ENCODE measurements around the gene ADD1. TPM values are rescaled to one million over a fixed set of nuclear protein-coding genes. Genes with fewer than 3 reads are reported as not detected.

Gene ADD1
- total and polyA plus RNA-seq, 12 donors, result 163 to 448 (median 214) TPM

DNA sequence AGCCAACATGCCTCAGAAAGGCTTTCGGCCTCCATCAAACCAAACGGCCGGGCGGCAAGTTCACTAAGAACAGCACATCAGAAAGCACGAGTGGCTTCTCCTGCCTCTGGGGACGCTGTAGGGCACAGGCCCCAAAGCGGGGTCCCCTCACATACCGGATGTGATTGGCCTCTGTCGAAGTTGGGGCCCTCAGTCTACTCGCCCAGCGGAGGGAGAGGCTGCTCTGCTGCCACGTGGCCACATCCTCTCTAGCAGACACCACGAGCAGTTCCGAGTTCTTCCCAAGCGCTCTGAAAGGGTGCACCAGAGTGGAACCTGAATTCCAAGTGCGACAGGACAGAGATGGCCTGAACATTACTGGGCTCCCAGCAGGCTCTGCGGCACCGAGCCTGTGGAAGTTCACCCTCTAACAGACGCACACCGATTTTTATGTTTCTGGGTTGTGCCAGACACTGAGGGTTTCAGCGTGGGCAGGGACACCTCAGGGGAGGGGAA is 98.4 kb downstream of the ADD1 start:
- DNase-seq (no peak), ATAC-seq (no peak)
- H3K9me3 ChIP-seq, result no peaks in the 10 kb centered on the region
- peaks cover 0 to 6% (median 2%) of the 10 kb centered on the region in 9 donors for H3K4me1 ChIP-seq
- H3K4me3 ChIP-seq, result no peak overlapping the region
- 90 to 91% methylated on average over 21 of the region's 21 CpGs for WGBS, 2 donors
- no peak for TF ChIP-seq CTCF (IDR thresholded peaks at IDR 0.05)
- H3K27ac ChIP-seq, result no peak overlapping the region
- H3K27me3 ChIP-seq, result no peaks in the 10 kb centered on the region
- intact Hi-C loops (cut with DNase I), result no loop called here
- H3K36me3 ChIP-seq, result peaks cover 6 to 100% (median 59%) of the 10 kb centered on the region in 9 donors

DNA sequence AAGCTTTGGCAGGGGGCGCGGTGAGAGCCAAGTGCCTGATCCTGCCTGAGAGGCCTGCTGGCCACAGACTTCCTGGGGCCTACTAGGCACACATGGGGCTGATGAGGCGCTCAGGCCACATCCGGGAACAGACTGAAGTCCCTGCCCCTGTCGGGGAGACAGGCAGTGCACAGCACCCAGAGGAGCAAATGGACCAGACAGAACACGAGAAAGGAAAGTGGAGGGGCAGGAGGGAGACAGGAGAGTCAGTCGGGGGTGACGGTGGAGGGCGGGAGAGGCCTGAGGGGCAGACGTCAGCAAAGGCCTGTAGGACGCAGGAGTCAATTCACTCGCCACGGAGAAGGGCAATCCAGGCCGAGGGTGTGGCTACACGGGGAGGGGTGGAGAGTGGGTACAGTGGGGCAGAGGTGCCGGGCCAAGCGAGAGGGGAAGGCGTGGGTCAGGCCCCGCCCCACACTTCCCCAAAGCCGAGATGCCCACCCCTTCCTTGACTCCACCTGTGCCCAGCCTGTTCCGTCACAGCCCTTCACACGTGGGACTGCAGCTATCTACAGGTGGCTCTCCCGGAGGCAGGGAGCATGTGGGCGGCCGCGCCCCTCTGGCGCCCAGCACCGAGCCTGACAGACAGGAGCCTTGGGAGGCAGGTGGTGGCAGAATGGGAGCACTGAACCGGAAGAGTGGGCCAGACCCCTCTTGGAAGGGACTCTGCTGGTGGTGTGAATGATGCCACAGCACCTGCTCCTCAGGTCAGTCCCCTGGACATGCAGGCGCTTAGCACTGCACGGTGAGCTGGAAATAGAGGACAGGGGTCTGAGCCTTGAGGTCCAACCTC is 99.1 kb downstream of the ADD1 start:
- Histone ChIP-seq H3K4me1 (peaks cover 0 to 2% (median 0%) of the 10 kb centered on the region in 9 donors), H3K36me3 (peaks cover 8 to 100% (median 66%) of the 10 kb centered on the region in 9 donors), H3K27me3 (no peaks in the 10 kb centered on the region), H3K9me3 (no peaks in the 10 kb centered on the region), H3K4me3 (no peak overlapping the region), H3K27ac (no peak overlapping the region)
- DNase-seq (no peak), ATAC-seq (peak in 4 of 8 donors; percentile 4 to 17 (median 12))
- intact Hi-C loops (cut with DNase I), result no loop called here
- 88 to 89% methylated on average over 30 to 31 of the region's 31 CpGs for WGBS, 2 donors
- TF ChIP-seq CTCF (IDR thresholded peaks at IDR 0.05), result no peak

DNA sequence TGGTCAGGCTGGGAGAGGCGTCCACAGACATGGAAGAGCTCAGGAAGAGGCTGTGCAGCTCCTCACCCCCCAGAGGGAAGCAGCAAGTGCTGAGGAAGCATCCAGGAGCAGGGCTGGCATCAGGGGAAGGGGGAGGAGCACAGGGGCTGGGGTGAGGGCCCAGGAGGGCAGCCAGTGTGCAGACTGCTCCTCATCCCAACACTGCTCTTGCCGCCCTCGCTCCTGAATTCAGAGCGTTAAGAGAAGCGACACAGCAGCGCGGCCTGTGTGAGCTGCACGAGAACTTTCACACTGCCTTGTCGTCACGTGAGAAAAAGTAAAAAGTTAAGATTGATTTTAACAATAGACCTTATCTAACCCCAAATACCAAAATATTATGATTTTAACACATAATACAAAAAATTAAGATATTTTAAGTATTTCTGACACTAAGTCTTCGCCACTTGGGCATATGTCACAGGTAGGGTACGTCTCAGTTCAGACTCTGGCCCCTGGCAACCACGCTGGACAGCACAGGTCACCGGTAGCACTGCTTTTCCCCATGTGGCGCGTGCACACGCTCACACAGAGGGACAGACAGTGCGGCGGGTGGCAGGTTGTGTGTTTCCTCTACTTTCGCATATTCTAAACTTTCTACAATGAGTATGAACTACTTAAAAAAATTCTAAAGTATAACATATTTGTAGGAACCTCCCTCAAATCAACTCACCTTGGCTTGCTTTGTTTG is 99.9 kb downstream of the ADD1 start:
- intact Hi-C loops (cut with DNase I), result no loop called here
- peaks cover 8 to 100% (median 73%) of the 10 kb centered on the region in 9 donors for H3K36me3 ChIP-seq
- WGBS, 2 donors, result 96% methylated on average over 20 of the region's 20 CpGs
- no peaks in the 10 kb centered on the region for H3K9me3 ChIP-seq
- H3K4me1 ChIP-seq, result peaks cover 0 to 5% (median 0%) of the 10 kb centered on the region in 9 donors
- no peak overlapping the region for H3K4me3 ChIP-seq
- H3K27me3 ChIP-seq, result no peaks in the 10 kb centered on the region
- no peak overlapping the region for H3K27ac ChIP-seq
- no peak for TF ChIP-seq CTCF (IDR thresholded peaks at IDR 0.05)
- ATAC-seq (no peak), DNase-seq (no peak)

DNA sequence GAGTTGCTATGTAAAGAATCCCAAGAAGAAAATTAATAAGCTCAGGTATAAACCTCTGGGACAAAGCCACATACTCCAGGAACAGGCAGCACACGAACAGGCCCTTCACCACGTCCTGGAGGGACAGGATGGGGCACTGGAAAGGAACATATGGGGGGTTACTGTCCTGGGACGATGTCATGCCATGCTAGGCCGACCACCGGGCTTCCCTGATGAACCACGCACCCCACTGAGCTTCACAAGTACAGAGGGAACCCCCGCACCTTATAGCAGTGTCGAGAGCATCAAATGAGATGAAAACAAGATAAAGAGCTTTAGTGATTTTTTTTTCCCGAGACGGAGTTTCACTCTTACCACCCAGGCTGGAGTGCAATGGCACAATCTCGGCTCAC is 100.4 kb downstream of the ADD1 start:
- H3K4me1 ChIP-seq, result peaks cover 0 to 5% (median 0%) of the 10 kb centered on the region in 9 donors
- DNase-seq (no peak), ATAC-seq (no peak)
- TF ChIP-seq CTCF (IDR thresholded peaks at IDR 0.05), result no peak
- peaks cover 8 to 100% (median 74%) of the 10 kb centered on the region in 9 donors for H3K36me3 ChIP-seq
- no peaks in the 10 kb centered on the region for H3K27me3 ChIP-seq
- no peak overlapping the region for H3K27ac ChIP-seq
- H3K9me3 ChIP-seq, result no peaks in the 10 kb centered on the region
- intact Hi-C loops (cut with DNase I), result no loop called here
- no peak overlapping the region for H3K4me3 ChIP-seq
- WGBS, 2 donors, result 90 to 92% methylated on average over 11 of the region's 11 CpGs

All from heart right ventricle (tissue), 16 donors.